Neuronal stem cell (in vitro differentiated cells): ENCODE data around the gene MRPS18B.

Experiments
- DNase-seq: peaks from one replicate; pipeline ENCODE4 v3.0.0-alpha.2; 2013; ENCODE audit warnings: low spot score
- H2AFZ ChIP-seq: one replicate; pipeline ENCODE4 v1.6.1; 2013; ENCODE audit warnings: mild to moderate bottlenecking, low read length, inconsistent platforms
- H2AK5ac ChIP-seq: 2 replicates; pipeline ENCODE4 v1.6.1; 2013; ENCODE audit warnings: low read depth, mild to moderate bottlenecking, inconsistent platforms, low read length, moderate library complexity, mixed read lengths
- H2BK120ac ChIP-seq: 2 replicates; pipeline ENCODE4 v1.6.1; 2013; ENCODE audit warnings: low read depth, mild to moderate bottlenecking, inconsistent platforms, low read length, moderate library complexity, mixed read lengths
- H2BK12ac ChIP-seq: one replicate; pipeline ENCODE4 v1.6.1; 2013; ENCODE audit warnings: low read length, inconsistent platforms
- H2BK15ac ChIP-seq: 2 replicates; pipeline ENCODE4 v1.6.1; 2013; ENCODE audit warnings: mild to moderate bottlenecking, low read length, inconsistent platforms, mixed read lengths
- H2BK5ac ChIP-seq: one replicate; pipeline ENCODE4 v1.6.1; 2013; ENCODE audit warnings: inconsistent platforms, mild to moderate bottlenecking, low read length, moderate library complexity
- H3K14ac ChIP-seq: one replicate; pipeline ENCODE4 v1.6.1; 2013; ENCODE audit warnings: low read length, inconsistent platforms
- H3K18ac ChIP-seq: 2 replicates; pipeline ENCODE4 v1.6.1; 2013; ENCODE audit warnings: low read length, inconsistent platforms
- H3K23ac ChIP-seq: 2 replicates; pipeline ENCODE4 v1.6.1; 2013; ENCODE audit warnings: low read depth, mild to moderate bottlenecking, mixed read lengths, low read length, inconsistent platforms; ENCODE audit not compliant: poor library complexity
- H3K27ac ChIP-seq: replicated peaks from 3 replicates; pipeline ENCODE4 v1.5.1; 2013; ENCODE audit warnings: low read length, inconsistent platforms
- H3K27me3 ChIP-seq, 3 experiments: 2 replicates each; pipeline ENCODE4 v1.6.1; 2013; ENCODE audit warnings: low read length in 3 of 3, mild to moderate bottlenecking in 2 of 3, inconsistent platforms in 1 of 3, low read depth in 1 of 3, mixed read lengths in 1 of 3, moderate library complexity in 1 of 3; ENCODE audit not compliant: control insufficient read depth in 3 of 3, insufficient read depth in 3 of 3
- H3K36me3 ChIP-seq, 2 donors: replicated peaks in 1 of 2; 2 replicates each; pipeline ENCODE4 v1.6.1; 2013; ENCODE audit warnings: low read length in 2 of 2; ENCODE audit not compliant: control insufficient read depth in 2 of 2, insufficient read depth in 2 of 2
- H3K4ac ChIP-seq: 2 replicates; pipeline ENCODE4 v1.6.1; 2013; ENCODE audit warnings: inconsistent platforms, mild to moderate bottlenecking, low read length, moderate library complexity
- H3K4me1 ChIP-seq, 2 donors: 1 replicate in 1 of 2; 2 replicates in 1 of 2; pipeline ENCODE4 v1.6.1; 2013; ENCODE audit warnings: low read length in 2 of 2, low read depth in 1 of 2; ENCODE audit not compliant: control insufficient read depth in 2 of 2, insufficient read depth in 1 of 2
- H3K4me2 ChIP-seq: one replicate; pipeline ENCODE4 v1.6.1; 2013; ENCODE audit warnings: mild to moderate bottlenecking, low read length, inconsistent platforms; ENCODE audit not compliant: insufficient read depth, poor library complexity, severe bottlenecking
- H3K4me3 ChIP-seq, 2 donors: 2 replicates each; pipeline ENCODE4 v1.5.1; 2013; ENCODE audit warnings: low read length in 2 of 2, mild to moderate bottlenecking in 2 of 2, inconsistent platforms in 1 of 2, moderate library complexity in 1 of 2
- H3K79me1 ChIP-seq: one replicate; pipeline ENCODE4 v1.6.1; 2013; ENCODE audit warnings: low read depth, mild to moderate bottlenecking, inconsistent platforms, low read length, moderate library complexity
- H3K9ac ChIP-seq: one replicate; pipeline ENCODE4 v1.6.1; 2013; ENCODE audit warnings: mild to moderate bottlenecking, low read depth, low read length, inconsistent platforms; ENCODE audit not compliant: poor library complexity
- H3K9me3 ChIP-seq, 2 donors: replicated peaks in 1 of 2; 2 replicates each; pipeline versions ENCODE3 to v1.6.1; 2013; ENCODE audit warnings: low read length in 2 of 2, mild to moderate bottlenecking in 2 of 2, inconsistent platforms in 1 of 2, low read depth in 1 of 2, mixed read lengths in 1 of 2, moderate library complexity in 1 of 2; ENCODE audit not compliant: control insufficient read depth in 2 of 2, insufficient read depth in 1 of 2
- H4K8ac ChIP-seq: one replicate; pipeline ENCODE4 v1.6.1; 2013; ENCODE audit warnings: low read depth, mild to moderate bottlenecking, inconsistent platforms, low read length, moderate library complexity
- H4K91ac ChIP-seq: one replicate; pipeline ENCODE4 v1.6.1; 2013; ENCODE audit warnings: low read length, low read depth, mild to moderate bottlenecking, inconsistent platforms; ENCODE audit not compliant: poor library complexity
- whole genome bisulfite sequencing, 2 donors: extraction: QIAGEN DNeasy Blood & Tissue Kit; methylation state at CpG; one replicate each; pipeline ENCODE4 v1.1.7; 2013; ENCODE audit warnings: missing lambda C conversion rate in 2 of 2, mixed read lengths in 1 of 2; ENCODE audit not compliant: insufficient read length in 2 of 2, insufficient replicate concordance in 1 of 2; ENCODE audit errors: extremely low coverage in 2 of 2; 5-methylcytosine and 5-hydroxymethylcytosine counted together

The MRPS18B gene

DNA sequence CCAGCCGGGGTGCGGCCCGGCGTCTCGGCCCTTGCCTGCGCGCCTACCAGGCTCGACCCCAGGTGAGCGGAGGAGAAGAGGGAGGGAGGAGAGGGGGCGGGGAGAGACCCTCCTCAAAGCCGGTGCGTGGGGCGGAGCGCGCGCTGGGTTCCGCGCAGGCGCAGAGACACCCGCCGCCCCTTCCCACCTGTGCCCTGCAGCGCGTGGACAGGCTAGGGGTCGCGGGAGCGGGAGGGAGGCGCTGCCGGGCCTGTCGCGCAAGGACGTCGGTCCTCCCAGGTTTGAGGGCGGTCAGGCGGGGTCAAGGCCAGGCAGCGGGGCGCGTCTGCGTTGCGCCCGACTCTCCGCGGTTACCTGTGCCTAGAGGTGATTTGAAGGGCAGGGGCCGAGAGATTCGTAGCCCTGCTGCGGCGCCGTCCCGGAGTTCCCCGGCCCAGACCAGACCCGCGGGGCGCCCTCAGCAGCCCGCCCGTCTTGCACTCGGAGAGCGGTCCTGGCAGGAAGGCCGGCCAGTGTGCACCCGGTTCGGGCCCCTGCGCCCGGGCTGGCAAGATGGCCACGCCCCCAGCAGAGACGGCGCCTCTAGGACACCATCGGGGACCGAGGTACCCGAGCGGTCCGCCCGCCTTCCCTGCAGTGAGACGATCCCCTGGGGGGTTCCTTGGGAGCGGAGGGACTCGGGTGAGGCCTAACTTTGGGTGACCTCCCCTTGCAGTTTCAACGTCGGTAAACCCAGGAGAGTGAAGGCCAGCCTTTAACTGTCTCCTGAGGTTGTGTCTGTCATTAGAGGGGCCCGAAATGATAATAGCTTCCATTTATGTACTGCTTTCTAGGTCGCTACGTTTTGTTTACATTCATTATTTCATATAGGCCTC, 29.8 kb downstream of the MRPS18B start:
- Histone ChIP-seq H2BK120ac (no peak overlapping the region), H3K4me3 (peak overlapping the region; percentile 92 to 97), H2BK5ac (peak overlapping the region; percentile 90), H3K18ac (peak overlapping the region; percentile 97), H3K4me1 (peaks cover 4 to 5% of the 10 kb centered on the region in 2 donors), H3K23ac (peak overlapping the region; percentile 99), H3K4ac (no peak overlapping the region), H2AK5ac (peak overlapping the region; percentile 75), H4K8ac (peak overlapping the region; percentile 17), H3K36me3 (peaks cover 29 to 69% of the 10 kb centered on the region in 2 donors), H2BK15ac (peak overlapping the region; percentile 37), H3K14ac (peak overlapping the region; percentile 71), H3K4me2 (peak overlapping the region; percentile 86), H3K9ac (peak overlapping the region; percentile 98), H3K79me1 (peaks cover 12% of the 10 kb centered on the region), H4K91ac (peak overlapping the region; percentile 97), H3K27me3 (no peaks in the 10 kb centered on the region), H3K27ac (peak overlapping the region; percentile 90), H3K9me3 (no peaks in the 10 kb centered on the region), H2AFZ (peak overlapping the region; percentile 98), H2BK12ac (no peak overlapping the region)
- DNase-seq, result peak; percentile 52
- no CpG with 5 or more reads among the region's 78 CpGs for WGBS, 2 donors

DNA sequence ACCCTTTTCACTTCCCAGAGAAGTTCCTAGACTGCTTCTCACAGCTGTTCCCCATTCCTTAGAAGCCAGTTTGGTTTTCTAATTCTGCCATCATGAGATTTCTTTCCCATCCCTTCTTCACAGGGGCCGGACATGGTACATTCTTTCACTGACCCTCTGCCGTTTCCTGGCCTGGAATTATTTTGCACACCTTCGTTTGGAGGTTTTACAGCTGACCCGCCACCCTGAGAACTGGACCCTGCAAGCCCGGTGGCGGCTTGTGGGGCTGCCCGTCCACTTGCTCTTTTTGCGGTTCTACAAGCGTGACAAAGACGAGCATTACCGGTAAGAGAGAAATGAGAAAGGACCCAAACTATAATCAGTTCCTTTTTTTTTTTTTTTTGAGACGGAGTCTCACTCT, 33.5 kb downstream of the MRPS18B start:
- Histone ChIP-seq H2AFZ (no peak overlapping the region), H4K8ac (no peak overlapping the region), H2BK12ac (no peak overlapping the region), H3K4ac (no peak overlapping the region), H2AK5ac (no peak overlapping the region), H2BK15ac (no peak overlapping the region), H2BK120ac (no peak overlapping the region), H3K4me1 (peaks cover 1 to 5% of the 10 kb centered on the region in 2 donors), H3K14ac (no peak overlapping the region), H3K79me1 (peaks cover 8% of the 10 kb centered on the region), H3K9ac (no peak overlapping the region), H3K27ac (no peak overlapping the region), H3K4me3 (no peak overlapping the region), H3K36me3 (peaks cover 29 to 72% of the 10 kb centered on the region in 2 donors), H3K18ac (no peak overlapping the region), H2BK5ac (no peak overlapping the region), H3K4me2 (no peak overlapping the region), H3K23ac (no peak overlapping the region), H3K27me3 (no peaks in the 10 kb centered on the region), H4K91ac (no peak overlapping the region), H3K9me3 (no peaks in the 10 kb centered on the region)
- DNase-seq, result no peak
- no CpG with 5 or more reads among the region's 12 CpGs for WGBS, 2 donors

DNA sequence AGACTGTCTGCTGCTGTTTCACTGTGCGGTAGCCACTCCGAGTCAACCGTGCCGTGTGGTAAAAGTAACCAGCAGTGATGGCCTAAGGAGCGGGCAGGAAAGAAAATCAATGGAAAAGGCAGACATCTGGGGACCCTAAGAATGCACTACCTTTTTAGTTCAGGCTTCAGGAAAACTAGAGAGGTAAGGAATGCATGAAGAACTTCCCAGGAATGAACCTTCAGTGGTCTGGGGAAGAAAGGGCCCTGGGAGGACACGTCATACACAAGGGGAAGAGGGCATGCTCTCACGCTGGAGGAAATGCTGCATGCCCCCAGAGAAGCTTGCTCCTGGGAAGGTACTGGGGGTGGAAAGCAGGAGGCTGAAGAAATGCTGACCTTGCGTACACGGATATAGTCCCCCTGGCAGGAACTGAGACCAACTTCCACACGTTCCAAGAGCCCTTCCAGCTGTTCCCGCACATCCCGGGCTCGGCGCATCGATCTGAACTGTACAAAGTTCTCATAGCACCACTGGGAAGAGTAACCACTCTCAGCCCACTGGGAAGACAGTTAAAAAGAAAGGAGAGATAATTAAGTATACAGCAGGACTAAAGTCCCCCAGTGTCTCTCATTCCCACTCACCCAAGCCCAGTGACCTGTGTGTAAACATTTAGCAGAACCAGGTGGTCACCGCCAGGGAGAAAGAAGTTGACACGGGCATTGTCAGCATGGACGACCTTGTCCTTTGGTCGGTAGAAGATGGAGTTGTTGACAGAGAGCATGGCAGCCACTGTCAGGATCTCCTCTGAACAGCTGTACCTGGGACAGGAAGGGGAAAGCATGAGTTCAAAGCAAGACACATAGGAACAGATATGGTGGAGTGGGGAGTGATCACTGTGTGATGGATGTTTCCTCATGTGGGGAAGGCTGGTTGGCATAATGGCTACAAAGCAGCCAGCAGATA, 37.4 kb downstream of the MRPS18B start:
- no peaks in the 10 kb centered on the region for H3K4me1 ChIP-seq
- H2AK5ac ChIP-seq, result no peak overlapping the region
- H2BK15ac ChIP-seq, result no peak overlapping the region
- H3K4ac ChIP-seq, result no peak overlapping the region
- H2BK12ac ChIP-seq, result no peak overlapping the region
- peaks cover 2% of the 10 kb centered on the region for H3K79me1 ChIP-seq
- no peak overlapping the region for H4K8ac ChIP-seq
- no peaks in the 10 kb centered on the region for H3K9me3 ChIP-seq
- no peak overlapping the region for H3K27ac ChIP-seq
- no peak overlapping the region for H3K9ac ChIP-seq
- H3K18ac ChIP-seq, result no peak overlapping the region
- no peak overlapping the region for H3K4me2 ChIP-seq
- H3K14ac ChIP-seq, result no peak overlapping the region
- no peak overlapping the region for H3K23ac ChIP-seq
- no CpG with 5 or more reads among the region's 19 CpGs for WGBS, 2 donors
- H2BK120ac ChIP-seq, result no peak overlapping the region
- no peak overlapping the region for H3K4me3 ChIP-seq
- H2BK5ac ChIP-seq, result no peak overlapping the region
- no peak for DNase-seq
- no peak overlapping the region for H2AFZ ChIP-seq
- no peaks in the 10 kb centered on the region for H3K27me3 ChIP-seq
- no peak overlapping the region for H4K91ac ChIP-seq
- H3K36me3 ChIP-seq, result peaks cover 52 to 93% of the 10 kb centered on the region in 2 donors

DNA sequence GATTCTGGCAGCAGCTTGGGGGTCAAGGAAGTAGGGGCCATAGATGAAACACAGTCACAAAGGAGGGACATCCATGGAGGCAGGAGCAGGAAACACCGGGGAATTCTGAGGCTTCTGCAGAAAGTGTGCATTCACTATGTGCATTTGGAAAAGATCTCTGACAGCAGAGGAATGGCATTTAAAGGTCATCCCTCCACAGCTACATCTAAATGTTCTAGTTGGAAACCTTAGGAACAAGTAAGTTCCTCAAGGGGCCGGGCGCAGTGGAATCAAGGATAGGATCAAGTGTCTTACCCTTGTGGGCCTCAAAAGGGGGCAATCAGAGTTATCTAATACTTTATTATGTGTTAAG, 38.1 kb downstream of the MRPS18B start:
- no peak overlapping the region for H4K91ac ChIP-seq
- H3K9ac ChIP-seq, result no peak overlapping the region
- no peak overlapping the region for H3K14ac ChIP-seq
- H3K27ac ChIP-seq, result no peak overlapping the region
- H3K23ac ChIP-seq, result no peak overlapping the region
- WGBS, 2 donors, result no CpG with 5 or more reads among the region's 3 CpGs
- no peaks in the 10 kb centered on the region for H3K27me3 ChIP-seq
- H2BK12ac ChIP-seq, result no peak overlapping the region
- H2BK5ac ChIP-seq, result no peak overlapping the region
- H2AFZ ChIP-seq, result no peak overlapping the region
- no peak overlapping the region for H2BK15ac ChIP-seq
- no peak overlapping the region for H3K4me2 ChIP-seq
- no peak overlapping the region for H2AK5ac ChIP-seq
- H3K18ac ChIP-seq, result no peak overlapping the region
- no peak overlapping the region for H3K4ac ChIP-seq
- peaks cover 2% of the 10 kb centered on the region for H3K79me1 ChIP-seq
- H2BK120ac ChIP-seq, result no peak overlapping the region
- no peaks in the 10 kb centered on the region for H3K9me3 ChIP-seq
- no peak overlapping the region for H3K4me3 ChIP-seq
- no peak for DNase-seq
- no peaks in the 10 kb centered on the region for H3K4me1 ChIP-seq
- H4K8ac ChIP-seq, result no peak overlapping the region
- H3K36me3 ChIP-seq, result peaks cover 55 to 94% of the 10 kb centered on the region in 2 donors
